Measurements from ENCODE around the gene ZNF263.

Gene ZNF263

DNA sequence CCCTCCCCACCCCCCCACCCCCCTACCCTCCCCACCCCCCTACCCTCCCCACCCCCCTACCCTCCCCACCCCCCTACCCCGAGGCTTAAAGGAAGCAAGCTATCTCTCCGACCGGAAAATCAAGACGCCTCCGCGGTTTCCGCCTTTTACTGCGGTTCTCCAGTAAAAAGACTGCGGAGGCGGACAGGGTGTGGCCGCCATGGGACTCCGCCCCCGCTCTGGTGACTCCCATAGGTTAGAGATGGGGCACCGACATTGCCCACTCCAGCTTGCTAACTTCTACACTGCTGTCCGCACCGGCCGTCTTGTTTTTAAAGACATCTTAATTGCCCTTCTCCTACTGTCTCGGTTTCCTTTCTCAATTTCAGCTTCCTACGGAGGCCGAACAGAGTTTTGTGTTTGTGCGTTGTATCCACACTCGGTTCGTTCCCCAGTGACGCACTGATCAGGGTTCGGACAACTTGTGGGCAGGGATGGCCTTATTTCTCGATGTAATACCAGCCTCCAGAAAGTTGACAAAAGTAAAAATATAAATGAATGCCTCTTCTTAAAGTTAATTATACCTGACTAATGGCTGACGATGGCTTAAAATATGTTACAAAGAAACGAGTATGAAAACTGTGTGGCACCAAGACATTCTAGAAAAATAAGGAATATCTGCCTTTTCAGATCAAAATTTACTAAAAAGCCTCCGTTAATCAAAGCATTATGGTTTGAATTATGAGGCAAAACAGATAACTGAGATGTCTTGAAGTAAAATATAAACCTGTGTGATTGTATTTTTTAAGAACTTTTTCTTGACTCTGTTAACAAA lies 47.2 kb upstream of the ZNF263 start:
- no peak overlapping the region for H2AK5ac ChIP-seq (ENCODE audit: low read depth, low read length)
- no peak overlapping the region for H3K14ac ChIP-seq (ENCODE audit: low read length)
- H2AFZ ChIP-seq (ENCODE audit: low read length): no peak overlapping the region
- H3K27ac ChIP-seq (replicated peaks; ENCODE audit: low read length): no peak overlapping the region
- H4K8ac ChIP-seq (ENCODE audit: low read depth, low read length): no peak overlapping the region
- H3K27me3 ChIP-seq (ENCODE audit: control insufficient read depth in 3 of 3, insufficient read depth in 3 of 3, low read depth in 1 of 3, low read length in 3 of 3): peaks cover 0 to under 1% (median 0%) of the 10 kb centered on the region in 3 experiments
- no peak overlapping the region for H2BK15ac ChIP-seq (ENCODE audit: low read length)
- H3K4me1 ChIP-seq (ENCODE audit: control insufficient read depth in 2 of 2, insufficient read depth in 1 of 2, low read depth in 1 of 2, low read length in 2 of 2): no peaks in the 10 kb centered on the region
- H3K9ac ChIP-seq (ENCODE audit: low read depth, low read length, poor library complexity): no peak overlapping the region
- no peaks in the 10 kb centered on the region for H3K79me1 ChIP-seq (ENCODE audit: low read depth, low read length)
- H2BK120ac ChIP-seq (ENCODE audit: low read depth, low read length): no peak overlapping the region
- no peak overlapping the region for H2BK12ac ChIP-seq (ENCODE audit: low read length)
- H3K36me3 ChIP-seq (replicated peaks in 1 of 2; ENCODE audit: control insufficient read depth in 2 of 2, insufficient read depth in 2 of 2, low read length in 2 of 2): peaks cover 12 to 25% of the 10 kb centered on the region in 2 donors
- no peak overlapping the region for H3K23ac ChIP-seq (ENCODE audit: low read depth, low read length, poor library complexity)
- H3K9me3 ChIP-seq (replicated peaks in 1 of 2; ENCODE audit: control insufficient read depth in 2 of 2, insufficient read depth in 1 of 2, low read depth in 1 of 2, low read length in 2 of 2): peaks cover 4 to 10% of the 10 kb centered on the region in 2 donors
- WGBS, 2 donors (ENCODE audit: extremely low coverage in 2 of 2, insufficient read length in 2 of 2, insufficient replicate concordance in 1 of 2): no CpG with 5 or more reads among the region's 29 CpGs
- no peak for DNase-seq (ENCODE audit: low spot score)
- H4K91ac ChIP-seq (ENCODE audit: low read depth, low read length, poor library complexity): no peak overlapping the region
- H3K4ac ChIP-seq (ENCODE audit: low read length): no peak overlapping the region
- no peak overlapping the region for H3K18ac ChIP-seq (ENCODE audit: low read length)
- H3K4me2 ChIP-seq (ENCODE audit: insufficient read depth, low read length, poor library complexity, severe bottlenecking): no peak overlapping the region
- H3K4me3 ChIP-seq (ENCODE audit: low read length in 2 of 2): no peak overlapping the region
- H2BK5ac ChIP-seq (ENCODE audit: low read length): no peak overlapping the region

DNA sequence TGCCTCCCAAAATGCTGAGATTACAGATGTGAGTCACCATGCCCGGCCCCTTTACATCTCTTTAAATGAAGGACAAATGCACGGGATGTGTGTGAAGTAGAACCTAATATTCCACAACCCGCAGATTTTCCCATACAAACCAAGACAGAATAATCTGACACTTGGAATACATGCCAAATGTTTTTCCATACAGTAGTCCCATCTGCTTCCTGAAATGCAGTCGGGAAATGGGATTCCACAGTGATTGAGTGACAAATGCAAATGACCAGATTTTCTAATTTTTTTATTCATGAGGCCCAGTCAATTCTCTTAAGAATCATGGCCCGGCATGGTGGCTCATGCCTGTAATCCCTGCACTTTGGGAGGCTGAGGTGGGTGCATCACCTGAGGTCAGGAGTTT lies 41.5 kb upstream of the ZNF263 start:
- Histone ChIP-seq H3K36me3 (replicated peaks in 1 of 2; ENCODE audit: control insufficient read depth in 2 of 2, insufficient read depth in 2 of 2, low read length in 2 of 2) (no peaks in the 10 kb centered on the region), H3K27me3 (ENCODE audit: control insufficient read depth in 3 of 3, insufficient read depth in 3 of 3, low read depth in 1 of 3, low read length in 3 of 3) (peaks cover 0 to 34% (median 0%) of the 10 kb centered on the region in 3 experiments), H2AK5ac (ENCODE audit: low read depth, low read length) (no peak overlapping the region), H3K27ac (replicated peaks; ENCODE audit: low read length) (no peak overlapping the region), H3K14ac (ENCODE audit: low read length) (no peak overlapping the region), H4K8ac (ENCODE audit: low read depth, low read length) (no peak overlapping the region), H3K4me1 (ENCODE audit: control insufficient read depth in 2 of 2, insufficient read depth in 1 of 2, low read depth in 1 of 2, low read length in 2 of 2) (no peaks in the 10 kb centered on the region), H2BK120ac (ENCODE audit: low read depth, low read length) (no peak overlapping the region), H2AFZ (ENCODE audit: low read length) (no peak overlapping the region), H4K91ac (ENCODE audit: low read depth, low read length, poor library complexity) (no peak overlapping the region), H3K9me3 (replicated peaks in 1 of 2; ENCODE audit: control insufficient read depth in 2 of 2, insufficient read depth in 1 of 2, low read depth in 1 of 2, low read length in 2 of 2) (peaks cover 0 to 17% of the 10 kb centered on the region in 2 donors), H3K79me1 (ENCODE audit: low read depth, low read length) (no peaks in the 10 kb centered on the region), H2BK12ac (ENCODE audit: low read length) (no peak overlapping the region), H3K4me3 (ENCODE audit: low read length in 2 of 2) (no peak overlapping the region), H2BK5ac (ENCODE audit: low read length) (no peak overlapping the region), H3K18ac (ENCODE audit: low read length) (no peak overlapping the region), H3K9ac (ENCODE audit: low read depth, low read length, poor library complexity) (no peak overlapping the region), H2BK15ac (ENCODE audit: low read length) (no peak overlapping the region), H3K23ac (ENCODE audit: low read depth, low read length, poor library complexity) (no peak overlapping the region), H3K4me2 (ENCODE audit: insufficient read depth, low read length, poor library complexity, severe bottlenecking) (no peak overlapping the region), H3K4ac (ENCODE audit: low read length) (no peak overlapping the region)
- WGBS, 2 donors (ENCODE audit: extremely low coverage in 2 of 2, insufficient read length in 2 of 2, insufficient replicate concordance in 1 of 2): no CpG with 5 or more reads among the region's 5 CpGs
- no peak for DNase-seq (ENCODE audit: low spot score)

DNA sequence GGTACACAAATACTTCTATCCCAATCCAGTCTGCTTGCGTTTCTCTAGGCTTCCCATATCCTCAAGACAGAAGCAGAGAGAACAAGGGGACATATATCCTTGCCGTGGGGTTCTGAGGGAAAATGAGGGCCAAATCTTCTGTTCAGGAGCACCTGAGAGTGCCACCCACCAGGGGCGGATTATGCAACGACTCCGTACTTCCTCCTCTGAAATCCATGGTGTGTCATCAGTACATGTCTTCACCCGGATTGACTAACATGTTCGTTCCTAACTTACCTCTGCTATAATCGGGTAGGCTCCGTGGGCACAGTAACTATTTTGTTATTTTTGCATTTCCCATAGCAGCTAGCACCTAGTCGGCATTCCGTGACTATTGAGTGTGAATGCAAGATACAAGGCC lies 40.6 kb upstream of the ZNF263 start:
- H3K23ac ChIP-seq (ENCODE audit: low read depth, low read length, poor library complexity): no peak overlapping the region
- no peak overlapping the region for H2AK5ac ChIP-seq (ENCODE audit: low read depth, low read length)
- no peak overlapping the region for H3K14ac ChIP-seq (ENCODE audit: low read length)
- H4K8ac ChIP-seq (ENCODE audit: low read depth, low read length): no peak overlapping the region
- H3K27ac ChIP-seq (replicated peaks; ENCODE audit: low read length): no peak overlapping the region
- no peak overlapping the region for H3K9ac ChIP-seq (ENCODE audit: low read depth, low read length, poor library complexity)
- no peak overlapping the region for H2BK120ac ChIP-seq (ENCODE audit: low read depth, low read length)
- H2AFZ ChIP-seq (ENCODE audit: low read length): no peak overlapping the region
- H2BK15ac ChIP-seq (ENCODE audit: low read length): no peak overlapping the region
- no peaks in the 10 kb centered on the region for H3K4me1 ChIP-seq (ENCODE audit: control insufficient read depth in 2 of 2, insufficient read depth in 1 of 2, low read depth in 1 of 2, low read length in 2 of 2)
- H4K91ac ChIP-seq (ENCODE audit: low read depth, low read length, poor library complexity): no peak overlapping the region
- H3K4ac ChIP-seq (ENCODE audit: low read length): no peak overlapping the region
- no peak overlapping the region for H2BK5ac ChIP-seq (ENCODE audit: low read length)
- no peak overlapping the region for H3K4me3 ChIP-seq (ENCODE audit: low read length in 2 of 2)
- no peak for DNase-seq (ENCODE audit: low spot score)
- no CpG with 5 or more reads among the region's 11 CpGs for WGBS, 2 donors (ENCODE audit: extremely low coverage in 2 of 2, insufficient read length in 2 of 2, insufficient replicate concordance in 1 of 2)
- no peaks in the 10 kb centered on the region for H3K79me1 ChIP-seq (ENCODE audit: low read depth, low read length)
- no peaks in the 10 kb centered on the region for H3K36me3 ChIP-seq (replicated peaks in 1 of 2; ENCODE audit: control insufficient read depth in 2 of 2, insufficient read depth in 2 of 2, low read length in 2 of 2)
- H3K4me2 ChIP-seq (ENCODE audit: insufficient read depth, low read length, poor library complexity, severe bottlenecking): no peak overlapping the region
- H3K9me3 ChIP-seq (replicated peaks in 1 of 2; ENCODE audit: control insufficient read depth in 2 of 2, insufficient read depth in 1 of 2, low read depth in 1 of 2, low read length in 2 of 2): peaks cover 0 to 21% of the 10 kb centered on the region in 2 donors
- peaks cover 0 to 41% (median 0%) of the 10 kb centered on the region in 3 experiments for H3K27me3 ChIP-seq (ENCODE audit: control insufficient read depth in 3 of 3, insufficient read depth in 3 of 3, low read depth in 1 of 3, low read length in 3 of 3)
- H2BK12ac ChIP-seq (ENCODE audit: low read length): no peak overlapping the region
- H3K18ac ChIP-seq (ENCODE audit: low read length): no peak overlapping the region

DNA sequence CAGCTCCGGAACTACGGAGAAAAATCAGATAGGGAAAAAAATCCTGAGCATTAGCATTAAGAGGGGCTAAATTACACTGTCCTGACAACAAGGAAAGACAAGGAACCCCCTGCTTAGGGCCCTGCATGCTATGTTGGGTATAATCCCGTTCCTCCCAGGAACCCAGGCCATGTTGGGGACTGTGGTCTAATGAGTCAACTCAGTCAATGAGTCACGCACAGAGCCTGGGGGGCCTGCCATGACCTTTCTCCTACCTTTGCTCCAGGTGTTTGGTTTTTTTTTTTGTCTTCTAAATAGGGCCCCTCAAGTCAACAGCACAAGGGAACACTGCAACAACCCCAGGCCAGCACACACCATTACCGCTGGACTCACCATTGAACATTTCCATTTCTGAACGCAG lies 39.4 kb upstream of the ZNF263 start:
- peaks cover 0 to 21% of the 10 kb centered on the region in 2 donors for H3K9me3 ChIP-seq (replicated peaks in 1 of 2; ENCODE audit: control insufficient read depth in 2 of 2, insufficient read depth in 1 of 2, low read depth in 1 of 2, low read length in 2 of 2)

More for the DNA sequence above, 39.4 kb upstream of the ZNF263 start:
- DNase-seq (ENCODE audit: low spot score): no peak
- no peak overlapping the region for H3K18ac ChIP-seq (ENCODE audit: low read length)
- no peak overlapping the region for H3K14ac ChIP-seq (ENCODE audit: low read length)
- peaks cover 0 to 48% (median 0%) of the 10 kb centered on the region in 3 experiments for H3K27me3 ChIP-seq (ENCODE audit: control insufficient read depth in 3 of 3, insufficient read depth in 3 of 3, low read depth in 1 of 3, low read length in 3 of 3)
- H3K79me1 ChIP-seq (ENCODE audit: low read depth, low read length): no peaks in the 10 kb centered on the region
- no peaks in the 10 kb centered on the region for H3K4me1 ChIP-seq (ENCODE audit: control insufficient read depth in 2 of 2, insufficient read depth in 1 of 2, low read depth in 1 of 2, low read length in 2 of 2)
- no peak overlapping the region for H2BK15ac ChIP-seq (ENCODE audit: low read length)
- no peak overlapping the region for H2BK120ac ChIP-seq (ENCODE audit: low read depth, low read length)
- H3K4me2 ChIP-seq (ENCODE audit: insufficient read depth, low read length, poor library complexity, severe bottlenecking): no peak overlapping the region
- H3K36me3 ChIP-seq (replicated peaks in 1 of 2; ENCODE audit: control insufficient read depth in 2 of 2, insufficient read depth in 2 of 2, low read length in 2 of 2): no peaks in the 10 kb centered on the region
- H3K23ac ChIP-seq (ENCODE audit: low read depth, low read length, poor library complexity): no peak overlapping the region
- no peak overlapping the region for H4K8ac ChIP-seq (ENCODE audit: low read depth, low read length)
- peak overlapping the region; percentile 11 for H2BK5ac ChIP-seq (ENCODE audit: low read length)
- H4K91ac ChIP-seq (ENCODE audit: low read depth, low read length, poor library complexity): no peak overlapping the region
- no peak overlapping the region for H2AFZ ChIP-seq (ENCODE audit: low read length)
- WGBS, 2 donors (ENCODE audit: extremely low coverage in 2 of 2, insufficient read length in 2 of 2, insufficient replicate concordance in 1 of 2): no CpG with 5 or more reads among the region's 6 CpGs
- no peak overlapping the region for H3K4ac ChIP-seq (ENCODE audit: low read length)
- no peak overlapping the region for H2BK12ac ChIP-seq (ENCODE audit: low read length)
- no peak overlapping the region for H3K9ac ChIP-seq (ENCODE audit: low read depth, low read length, poor library complexity)
- H2AK5ac ChIP-seq (ENCODE audit: low read depth, low read length): no peak overlapping the region
- H3K27ac ChIP-seq (replicated peaks; ENCODE audit: low read length): no peak overlapping the region
- H3K4me3 ChIP-seq (ENCODE audit: low read length in 2 of 2): no peak overlapping the region
